NB4 (cell line): Measurements from ENCODE around the gene PGAM2.

Experiments
- DNase-seq: peaks from one replicate; pipeline ENCODE4 v3.0.0; 2010; ENCODE audit warnings: low read depth
- H3K4me3 ChIP-seq: one replicate; pipeline ENCODE4 v1.5.1; 2011; ENCODE audit warnings: mild to moderate bottlenecking, low read depth, low read length, moderate library complexity
- MYC ChIP-seq: IDR thresholded peaks from 2 replicates; pipeline ENCODE4 v1.6.1; 2011; ENCODE audit warnings: low read depth, low read length
- POLR2A ChIP-seq: IDR thresholded peaks from 2 replicates; pipeline ENCODE4 v1.6.1; 2011; ENCODE audit warnings: mild to moderate bottlenecking; ENCODE audit not compliant: insufficient read length; ENCODE audit errors: extremely low read depth
- TF ChIP-seq, protein P1 (sequence below): IDR thresholded peaks from one replicate; pipeline ENCODE4 v1.5.1; 2012; ENCODE audit warnings: low read depth, low read length
- TF ChIP-seq, protein P2 (sequence below): IDR thresholded peaks from 2 replicates; pipeline ENCODE4 v1.6.1; 2011; ENCODE audit warnings: low read depth, low read length

PGAM2 gene

DNA sequence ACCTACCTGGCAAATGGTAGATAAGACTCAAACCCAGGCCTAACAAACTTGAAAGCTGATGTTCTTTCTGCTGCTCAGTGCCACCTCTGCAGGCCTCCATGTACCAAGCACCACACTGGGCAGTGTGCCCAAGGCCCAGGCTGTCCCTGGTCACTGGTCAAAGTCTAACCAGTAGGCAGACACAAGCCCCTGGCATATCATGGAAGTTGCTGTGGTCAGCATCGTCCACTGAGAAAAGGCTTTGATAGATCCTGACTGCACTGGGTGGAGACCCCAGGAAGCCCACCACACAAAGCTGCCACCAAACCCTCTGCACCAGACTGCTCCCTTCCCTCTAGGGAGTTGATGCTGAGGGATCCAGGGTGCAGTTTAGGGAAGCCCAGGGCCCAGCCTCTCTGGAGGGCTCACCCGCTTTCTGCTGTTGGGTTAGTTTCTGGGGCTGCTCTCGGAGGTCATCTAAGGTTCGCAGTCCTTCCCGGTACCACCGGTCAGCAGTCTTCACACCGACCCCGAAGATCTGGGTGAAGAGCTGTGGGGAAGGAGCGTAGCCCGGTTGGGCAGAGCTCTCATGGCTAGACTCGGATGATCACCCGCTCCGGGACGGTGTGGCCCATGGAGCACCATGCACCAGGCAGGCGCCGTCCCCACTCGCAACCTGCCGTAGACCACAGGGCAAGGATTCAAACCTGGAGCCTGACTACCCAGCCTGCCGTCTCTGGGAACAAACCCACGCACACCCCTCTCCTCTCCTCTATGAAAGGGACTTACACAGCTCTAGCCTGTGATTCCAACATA, 10.9 kb upstream of the PGAM2 start:
- DNase-seq, result no peak
- TF ChIP-seq, protein P1, sequence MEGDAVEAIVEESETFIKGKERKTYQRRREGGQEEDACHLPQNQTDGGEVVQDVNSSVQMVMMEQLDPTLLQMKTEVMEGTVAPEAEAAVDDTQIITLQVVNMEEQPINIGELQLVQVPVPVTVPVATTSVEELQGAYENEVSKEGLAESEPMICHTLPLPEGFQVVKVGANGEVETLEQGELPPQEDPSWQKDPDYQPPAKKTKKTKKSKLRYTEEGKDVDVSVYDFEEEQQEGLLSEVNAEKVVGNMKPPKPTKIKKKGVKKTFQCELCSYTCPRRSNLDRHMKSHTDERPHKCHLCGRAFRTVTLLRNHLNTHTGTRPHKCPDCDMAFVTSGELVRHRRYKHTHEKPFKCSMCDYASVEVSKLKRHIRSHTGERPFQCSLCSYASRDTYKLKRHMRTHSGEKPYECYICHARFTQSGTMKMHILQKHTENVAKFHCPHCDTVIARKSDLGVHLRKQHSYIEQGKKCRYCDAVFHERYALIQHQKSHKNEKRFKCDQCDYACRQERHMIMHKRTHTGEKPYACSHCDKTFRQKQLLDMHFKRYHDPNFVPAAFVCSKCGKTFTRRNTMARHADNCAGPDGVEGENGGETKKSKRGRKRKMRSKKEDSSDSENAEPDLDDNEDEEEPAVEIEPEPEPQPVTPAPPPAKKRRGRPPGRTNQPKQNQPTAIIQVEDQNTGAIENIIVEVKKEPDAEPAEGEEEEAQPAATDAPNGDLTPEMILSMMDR, result no peak
- TF ChIP-seq MYC, result no peak
- no peak for TF ChIP-seq POLR2A
- TF ChIP-seq, protein P2, sequence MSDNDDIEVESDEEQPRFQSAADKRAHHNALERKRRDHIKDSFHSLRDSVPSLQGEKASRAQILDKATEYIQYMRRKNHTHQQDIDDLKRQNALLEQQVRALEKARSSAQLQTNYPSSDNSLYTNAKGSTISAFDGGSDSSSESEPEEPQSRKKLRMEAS, result no peak
- no peak overlapping the region for H3K4me3 ChIP-seq

DNA sequence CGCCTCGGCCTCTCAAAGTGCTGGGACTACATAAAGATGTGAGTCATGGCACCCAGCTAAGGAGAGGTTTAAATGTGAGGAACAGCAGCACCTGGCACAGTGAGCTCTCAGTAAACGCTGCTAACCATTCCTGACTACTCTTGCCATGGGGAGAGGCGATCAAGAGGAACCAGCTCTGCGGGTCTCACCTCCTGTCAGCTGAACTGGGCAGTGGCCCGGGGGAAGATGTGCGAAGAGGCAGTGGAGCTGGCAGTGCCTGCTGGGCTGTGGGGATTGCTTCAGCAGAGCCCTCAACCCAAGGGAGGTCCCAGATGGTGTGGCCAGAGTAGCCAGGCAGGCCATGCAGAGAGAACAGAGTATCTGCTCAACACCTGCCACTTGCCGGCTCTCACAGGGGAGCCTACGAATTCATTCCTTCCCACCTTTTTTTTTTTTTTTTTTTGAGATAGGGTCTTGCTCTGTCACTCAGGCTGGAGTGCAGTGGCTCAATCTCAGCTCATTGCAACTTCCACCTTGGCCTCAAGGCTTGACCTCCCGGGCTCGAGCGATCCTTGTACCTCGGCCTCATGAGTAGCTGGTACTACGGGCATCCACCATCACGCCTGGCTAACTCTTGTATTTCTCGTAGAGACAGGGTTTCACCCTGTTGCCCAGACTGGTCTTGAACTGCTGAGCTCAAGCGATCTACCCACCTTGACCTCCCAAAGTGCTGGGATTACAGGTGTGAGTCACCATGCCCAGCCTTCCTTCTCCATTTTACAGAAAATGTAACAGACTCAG, 10.1 kb upstream of the PGAM2 start:
- no peak overlapping the region for H3K4me3 ChIP-seq
- TF ChIP-seq MYC, result no peak
- TF ChIP-seq, protein P1, result no peak
- TF ChIP-seq, protein P2, result no peak
- TF ChIP-seq POLR2A, result no peak

DNA sequence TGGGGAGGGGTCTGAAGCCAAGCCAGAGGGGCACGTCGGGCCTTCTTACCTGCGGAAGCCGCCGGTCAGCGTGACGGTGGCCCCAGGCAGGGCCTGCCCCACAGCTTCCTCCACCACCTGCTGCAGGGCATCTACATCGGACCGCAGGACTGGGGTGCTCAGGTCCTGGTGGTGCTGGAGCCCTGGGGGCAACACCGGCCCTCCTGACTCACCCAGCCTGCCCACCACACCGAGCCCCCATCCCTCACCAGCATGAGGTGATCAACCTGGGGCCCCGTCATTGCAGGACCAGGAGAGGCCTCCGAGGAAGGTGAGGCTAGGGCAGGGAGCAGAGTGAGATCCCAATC, 9.0 kb upstream of the PGAM2 start:
- no peak for TF ChIP-seq POLR2A
- H3K4me3 ChIP-seq, result no peak overlapping the region

More for the DNA sequence above, 10.1 kb upstream of the PGAM2 start:
- no peak for DNase-seq

DNA sequence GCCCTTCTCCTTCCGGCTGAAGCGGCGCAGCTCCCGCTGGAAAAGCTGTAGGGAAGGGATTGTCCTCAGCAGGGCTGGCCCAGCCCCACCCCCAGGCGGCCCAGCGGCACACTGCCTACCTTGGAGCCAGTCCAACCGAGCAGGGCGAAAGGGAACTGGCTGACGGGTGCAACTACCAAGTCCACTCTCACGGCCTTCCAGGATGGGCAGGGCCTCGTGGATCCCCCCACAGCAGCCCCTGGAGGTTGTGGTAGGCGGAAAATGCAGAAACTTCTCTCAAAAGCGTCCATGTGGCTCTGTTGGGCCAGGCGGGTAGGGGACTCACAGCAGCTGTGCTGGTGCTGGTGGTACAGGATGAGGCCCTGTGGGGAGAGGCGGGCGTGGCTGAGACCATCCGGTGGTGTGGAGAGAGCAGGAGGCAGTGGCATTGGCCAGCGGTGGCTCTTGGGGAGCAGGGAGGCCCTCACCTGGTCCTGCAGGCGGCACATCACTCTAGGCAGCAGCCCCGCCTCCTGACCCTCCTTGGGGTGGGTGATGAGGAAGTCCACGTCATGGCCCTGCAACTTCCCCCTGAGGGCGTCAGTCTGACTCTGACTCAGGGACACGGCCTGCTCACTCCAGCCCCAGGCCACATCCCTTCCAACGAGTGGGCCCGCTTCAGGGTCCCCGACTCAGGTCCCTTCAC, 8.4 kb upstream of the PGAM2 start:
- DNase-seq, result peak; percentile 85
- no peak overlapping the region for H3K4me3 ChIP-seq
- TF ChIP-seq MYC (no peak), POLR2A (peak; percentile 38)

More for the DNA sequence above, 9.0 kb upstream of the PGAM2 start:
- DNase-seq, result no peak

DNA sequence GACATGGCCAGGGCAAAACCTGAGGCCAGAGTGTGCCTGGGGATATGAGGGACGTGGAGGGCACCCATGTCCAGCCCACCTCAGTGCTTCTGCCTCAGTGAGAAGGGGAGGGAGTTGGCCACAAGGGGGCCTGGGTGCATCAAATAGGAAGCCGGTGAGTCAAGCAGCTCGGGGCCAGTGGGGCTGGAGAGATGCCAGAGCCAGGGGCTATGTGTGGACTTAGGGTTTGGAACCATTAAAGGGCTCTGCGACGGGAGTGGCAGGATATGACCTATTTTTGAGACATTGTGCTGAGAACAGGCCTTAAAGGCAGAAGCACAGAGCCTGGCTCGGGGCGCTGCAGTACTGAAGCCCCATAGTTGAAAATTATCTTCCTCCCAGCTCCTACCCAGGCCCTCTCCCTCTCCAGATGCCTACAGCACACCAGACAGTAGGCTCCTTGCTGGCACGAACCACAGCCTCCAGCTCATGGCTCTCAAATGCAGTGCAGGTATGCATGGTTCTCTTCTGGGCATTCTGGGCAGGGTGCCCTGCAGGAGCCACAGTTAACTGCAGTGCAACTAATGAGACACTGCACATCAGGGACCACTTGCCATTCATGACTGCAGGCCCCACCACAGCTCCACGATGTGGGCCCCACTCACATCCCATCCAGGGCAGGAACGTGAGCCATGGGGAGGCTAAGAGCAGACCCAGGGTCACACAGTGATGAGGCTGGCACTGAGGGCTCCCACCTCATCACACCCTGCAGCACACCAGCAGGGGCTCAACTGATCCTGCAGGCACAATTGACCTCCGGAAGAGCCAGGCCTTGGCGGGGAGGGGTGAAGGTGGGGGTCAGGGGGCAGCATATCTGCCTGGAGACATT, 7.2 kb upstream of the PGAM2 start:
- H3K4me3 ChIP-seq, result no peak overlapping the region
- no peak for TF ChIP-seq MYC
- TF ChIP-seq POLR2A, result peak; percentile 32
- TF ChIP-seq, protein P2, result no peak
- TF ChIP-seq, protein P1, result peak; percentile 92
- peak; percentile 83 for DNase-seq

DNA sequence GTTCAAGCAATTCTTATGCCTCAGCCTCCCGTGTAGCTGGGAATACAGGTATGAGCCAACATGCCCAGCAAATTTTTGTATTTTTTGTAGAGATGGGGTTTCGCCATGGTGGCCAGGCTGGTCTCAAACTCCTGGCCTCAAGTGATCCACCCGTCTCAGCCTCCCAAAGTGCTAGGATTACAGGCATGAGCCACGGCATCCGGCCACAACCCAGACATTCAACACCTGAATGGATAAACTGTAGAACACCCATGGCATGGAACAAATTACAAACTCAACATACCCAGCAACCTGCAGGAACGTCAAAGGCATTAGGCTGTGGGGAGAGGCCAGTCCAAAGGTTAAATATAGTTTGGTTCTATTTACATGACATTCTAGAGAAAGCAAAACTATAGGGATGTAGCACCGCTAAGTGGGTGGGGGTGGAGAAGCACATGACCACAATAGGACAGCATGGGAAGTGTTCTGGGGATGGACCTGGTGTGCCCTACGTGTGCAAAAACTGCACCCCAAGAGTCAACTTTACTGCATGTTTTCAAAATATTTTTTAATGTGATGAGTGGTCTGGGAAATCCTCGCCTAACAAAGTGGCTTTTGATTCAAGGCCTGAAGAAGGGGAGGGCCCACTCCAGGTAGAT, 6.5 kb upstream of the PGAM2 start:
- TF ChIP-seq POLR2A, result no peak
- TF ChIP-seq, protein P2, result no peak
- TF ChIP-seq, protein P1, result no peak
- no peak for TF ChIP-seq MYC
- no peak for DNase-seq
- H3K4me3 ChIP-seq, result no peak overlapping the region
